Neural cell (in vitro differentiated cells): Measurements from ENCODE around the gene TAF10. TPM values are rescaled to one million over a fixed set of nuclear protein-coding genes. Genes with fewer than 3 reads are reported as not detected.

Source experiments
- H2AFZ ChIP-seq: fragments of 200-600, 300-800 bp; sonication (generic), shearing (Covaris generic); 2 replicates; pipeline ENCODE4 v1.6.0; 2014; ENCODE audit warnings: low read depth, mild to moderate bottlenecking, antibody characterized with exemption, low read length, moderate library complexity
- H3F3A ChIP-seq: fragments of 200-600 bp; shearing (Covaris generic); 2 replicates; pipeline ENCODE4 v1.6.1; 2016; ENCODE audit warnings: mild to moderate bottlenecking, moderate library complexity, mixed read lengths, antibody characterized with exemption, low read length; ENCODE audit not compliant: insufficient read depth, poor library complexity, severe bottlenecking
- H3K27ac ChIP-seq: fragments of 200-600, 300-800 bp; sonication (generic), shearing (Covaris generic); 2 replicates; pipeline ENCODE4 v1.5.1; 2014; ENCODE audit warnings: mild to moderate bottlenecking, low read length, moderate library complexity
- H3K27me3 ChIP-seq: fragments of 300-800, 200-600 bp; sonication (generic), shearing (Covaris generic); 2 replicates; pipeline ENCODE4 v1.6.0; 2014; ENCODE audit warnings: mild to moderate bottlenecking, low read depth, low read length, moderate library complexity; ENCODE audit not compliant: insufficient read depth
- H3K36me3 ChIP-seq: fragments of 300-800, 200-600 bp; sonication (generic), shearing (Covaris generic); 2 replicates; pipeline ENCODE4 v1.5.1; 2014; ENCODE audit warnings: mild to moderate bottlenecking, antibody characterized with exemption, low read length, moderate library complexity; ENCODE audit not compliant: insufficient read depth
- H3K4me2 ChIP-seq: fragments of 300-800, 200-600 bp; sonication (generic), shearing (Covaris generic); 2 replicates; pipeline ENCODE4 v1.6.0; 2014; ENCODE audit warnings: mild to moderate bottlenecking, low read length
- H3K4me3 ChIP-seq: fragments of 300-800, 200-600 bp; sonication (generic), shearing (Covaris generic); 2 replicates; pipeline ENCODE4 v1.5.1; 2014; ENCODE audit warnings: mild to moderate bottlenecking, low read length, moderate library complexity
- H3K79me2 ChIP-seq: fragments of 200-600 bp; shearing (Covaris generic); replicated peaks from 2 replicates; pipeline ENCODE4 v1.6.0; 2014; ENCODE audit warnings: mild to moderate bottlenecking, low read length, moderate library complexity; ENCODE audit not compliant: insufficient read depth
- H3K9ac ChIP-seq: fragments of 300-800, 200-600 bp; sonication (generic), shearing (Covaris generic); 2 replicates; pipeline ENCODE4 v1.6.1; 2016; ENCODE audit warnings: mild to moderate bottlenecking, low read length, mixed read lengths
- H3K9me2 ChIP-seq: fragments of 200-600 bp; shearing (Covaris generic); 2 replicates; pipeline ENCODE4 v1.6.1; 2016; ENCODE audit warnings: mild to moderate bottlenecking, low read length, mixed read lengths; ENCODE audit not compliant: insufficient read depth
- H3K9me3 ChIP-seq: fragments of 200-600, 300-800 bp; sonication (generic), shearing (Covaris generic); 2 replicates; pipeline ENCODE4 v1.6.1; 2016; ENCODE audit warnings: mild to moderate bottlenecking, mixed run types, low read length, moderate library complexity, mixed read lengths
- H4K20me1 ChIP-seq: fragments of 200-600 bp; shearing (Covaris generic); 2 replicates; pipeline ENCODE4 v1.6.1; 2016; ENCODE audit warnings: mild to moderate bottlenecking, mixed run types; ENCODE audit not compliant: insufficient read depth
- EP300 ChIP-seq: fragments of 450-650 bp; conservative IDR thresholded peaks from 2 replicates; pipeline ENCODE4 v1.6.1; 2014; ENCODE audit warnings: antibody characterized with exemption, mild to moderate bottlenecking, moderate library complexity; ENCODE audit not compliant: poor library complexity, severe bottlenecking
- EZH2 ChIP-seq: fragments of 200-600, 300-800 bp; shearing (Covaris generic), sonication (generic); IDR thresholded peaks from 2 replicates; pipeline ENCODE4 v1.6.1; 2014; ENCODE audit warnings: antibody characterized with exemption, low read length, borderline replicate concordance, mild to moderate bottlenecking; ENCODE audit not compliant: insufficient read depth, poor library complexity, severe bottlenecking
- MXI1 ChIP-seq: fragments of 450-650 bp; conservative IDR thresholded peaks from 2 replicates; pipeline ENCODE4 v1.6.1; 2014; ENCODE audit warnings: antibody characterized with exemption, mild to moderate bottlenecking; ENCODE audit not compliant: poor library complexity, severe bottlenecking
- POLR2AphosphoS5 ChIP-seq: IDR thresholded peaks from 2 replicates; pipeline ENCODE4 v1.6.1; 2012
- RAD21 ChIP-seq: fragments of 450-650 bp; conservative IDR thresholded peaks from 2 replicates; pipeline ENCODE4 v1.6.1; 2014; ENCODE audit warnings: antibody characterized with exemption, mild to moderate bottlenecking, moderate library complexity
- SMC3 ChIP-seq: fragments of 450-650 bp; conservative IDR thresholded peaks from 2 replicates; pipeline ENCODE4 v1.6.1; 2014; ENCODE audit warnings: antibody characterized with exemption, mild to moderate bottlenecking, moderate library complexity; ENCODE audit not compliant: poor library complexity
- TAF1 ChIP-seq: IDR thresholded peaks from 2 replicates; pipeline ENCODE4 v1.6.1; 2012; ENCODE audit warnings: low read depth
- polyA plus RNA-seq: library from polyadenylated mRNA; depleted of rRNA; stranded (reverse); fragments of >200 nt; gene quantifications from 2 replicates; pipeline ENCODE4 v1.2.3, GENCODE V29; 2014
- TF ChIP-seq, protein P1 (sequence below): IDR thresholded peaks from 2 replicates; pipeline ENCODE4 v1.6.1; 2012; ENCODE audit warnings: borderline replicate concordance
- TF ChIP-seq, protein P2 (sequence below): fragments of 450-650 bp; IDR thresholded peaks from 2 replicates; pipeline ENCODE4 v1.5.1; 2014; ENCODE audit warnings: antibody characterized with exemption, mild to moderate bottlenecking, moderate library complexity; ENCODE audit not compliant: poor library complexity, severe bottlenecking

Gene TAF10
- polyA plus RNA-seq, 1 donor from 2014 or later, result 39.7 TPM

DNA sequence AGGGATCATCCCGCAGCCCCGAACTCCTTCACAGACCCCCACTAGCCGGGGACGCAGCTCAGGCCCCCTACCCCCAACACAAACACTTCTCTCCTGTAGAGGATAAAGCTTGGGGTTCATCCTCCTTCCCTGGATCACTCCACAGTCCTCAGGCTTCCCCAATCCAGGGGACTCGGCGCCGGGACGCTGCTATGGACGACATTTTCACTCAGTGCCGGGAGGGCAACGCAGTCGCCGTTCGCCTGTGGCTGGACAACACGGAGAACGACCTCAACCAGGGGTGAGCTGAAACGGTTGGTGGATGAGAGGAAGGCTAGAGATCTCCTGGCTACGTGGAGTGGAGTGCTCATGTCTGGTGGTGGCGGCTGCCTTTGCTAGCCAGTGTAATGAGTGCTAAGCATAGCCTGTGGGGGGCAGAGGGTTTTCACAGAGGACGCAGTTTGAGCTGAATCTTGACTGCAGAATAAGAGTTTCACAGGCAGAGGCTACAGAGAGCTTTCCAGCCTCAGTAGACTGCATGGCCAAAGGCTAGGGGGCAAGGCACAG is 7.9 kb downstream of the TAF10 start:
- peak overlapping the region; percentile 69 for H3K27ac ChIP-seq
- H2AFZ ChIP-seq, result peak overlapping the region; percentile 79
- no peaks in the 10 kb centered on the region for H4K20me1 ChIP-seq
- H3K36me3 ChIP-seq, result peaks cover 3% of the 10 kb centered on the region
- peaks cover 5% of the 10 kb centered on the region for H3F3A ChIP-seq
- peak overlapping the region; percentile 86 for H3K4me3 ChIP-seq
- TF ChIP-seq RAD21 (peak; percentile 53), SMC3 (peak; percentile 61), EZH2 (no peak), TAF1 (no peak), MXI1 (peak; percentile 56), EP300 (no peak), POLR2AphosphoS5 (peak; percentile 49)
- TF ChIP-seq, protein P1, sequence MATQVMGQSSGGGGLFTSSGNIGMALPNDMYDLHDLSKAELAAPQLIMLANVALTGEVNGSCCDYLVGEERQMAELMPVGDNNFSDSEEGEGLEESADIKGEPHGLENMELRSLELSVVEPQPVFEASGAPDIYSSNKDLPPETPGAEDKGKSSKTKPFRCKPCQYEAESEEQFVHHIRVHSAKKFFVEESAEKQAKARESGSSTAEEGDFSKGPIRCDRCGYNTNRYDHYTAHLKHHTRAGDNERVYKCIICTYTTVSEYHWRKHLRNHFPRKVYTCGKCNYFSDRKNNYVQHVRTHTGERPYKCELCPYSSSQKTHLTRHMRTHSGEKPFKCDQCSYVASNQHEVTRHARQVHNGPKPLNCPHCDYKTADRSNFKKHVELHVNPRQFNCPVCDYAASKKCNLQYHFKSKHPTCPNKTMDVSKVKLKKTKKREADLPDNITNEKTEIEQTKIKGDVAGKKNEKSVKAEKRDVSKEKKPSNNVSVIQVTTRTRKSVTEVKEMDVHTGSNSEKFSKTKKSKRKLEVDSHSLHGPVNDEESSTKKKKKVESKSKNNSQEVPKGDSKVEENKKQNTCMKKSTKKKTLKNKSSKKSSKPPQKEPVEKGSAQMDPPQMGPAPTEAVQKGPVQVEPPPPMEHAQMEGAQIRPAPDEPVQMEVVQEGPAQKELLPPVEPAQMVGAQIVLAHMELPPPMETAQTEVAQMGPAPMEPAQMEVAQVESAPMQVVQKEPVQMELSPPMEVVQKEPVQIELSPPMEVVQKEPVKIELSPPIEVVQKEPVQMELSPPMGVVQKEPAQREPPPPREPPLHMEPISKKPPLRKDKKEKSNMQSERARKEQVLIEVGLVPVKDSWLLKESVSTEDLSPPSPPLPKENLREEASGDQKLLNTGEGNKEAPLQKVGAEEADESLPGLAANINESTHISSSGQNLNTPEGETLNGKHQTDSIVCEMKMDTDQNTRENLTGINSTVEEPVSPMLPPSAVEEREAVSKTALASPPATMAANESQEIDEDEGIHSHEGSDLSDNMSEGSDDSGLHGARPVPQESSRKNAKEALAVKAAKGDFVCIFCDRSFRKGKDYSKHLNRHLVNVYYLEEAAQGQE, result no peak
- TF ChIP-seq, protein P2, sequence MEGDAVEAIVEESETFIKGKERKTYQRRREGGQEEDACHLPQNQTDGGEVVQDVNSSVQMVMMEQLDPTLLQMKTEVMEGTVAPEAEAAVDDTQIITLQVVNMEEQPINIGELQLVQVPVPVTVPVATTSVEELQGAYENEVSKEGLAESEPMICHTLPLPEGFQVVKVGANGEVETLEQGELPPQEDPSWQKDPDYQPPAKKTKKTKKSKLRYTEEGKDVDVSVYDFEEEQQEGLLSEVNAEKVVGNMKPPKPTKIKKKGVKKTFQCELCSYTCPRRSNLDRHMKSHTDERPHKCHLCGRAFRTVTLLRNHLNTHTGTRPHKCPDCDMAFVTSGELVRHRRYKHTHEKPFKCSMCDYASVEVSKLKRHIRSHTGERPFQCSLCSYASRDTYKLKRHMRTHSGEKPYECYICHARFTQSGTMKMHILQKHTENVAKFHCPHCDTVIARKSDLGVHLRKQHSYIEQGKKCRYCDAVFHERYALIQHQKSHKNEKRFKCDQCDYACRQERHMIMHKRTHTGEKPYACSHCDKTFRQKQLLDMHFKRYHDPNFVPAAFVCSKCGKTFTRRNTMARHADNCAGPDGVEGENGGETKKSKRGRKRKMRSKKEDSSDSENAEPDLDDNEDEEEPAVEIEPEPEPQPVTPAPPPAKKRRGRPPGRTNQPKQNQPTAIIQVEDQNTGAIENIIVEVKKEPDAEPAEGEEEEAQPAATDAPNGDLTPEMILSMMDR, result peak; percentile 59
- H3K9me3 ChIP-seq, result no peaks in the 10 kb centered on the region
- peak overlapping the region; percentile 72 for H3K9ac ChIP-seq
- H3K79me2 ChIP-seq, result peaks cover 39% of the 10 kb centered on the region
- peak overlapping the region; percentile 90 for H3K4me2 ChIP-seq
- H3K9me2 ChIP-seq, result no peaks in the 10 kb centered on the region
- H3K27me3 ChIP-seq, result no peaks in the 10 kb centered on the region

DNA sequence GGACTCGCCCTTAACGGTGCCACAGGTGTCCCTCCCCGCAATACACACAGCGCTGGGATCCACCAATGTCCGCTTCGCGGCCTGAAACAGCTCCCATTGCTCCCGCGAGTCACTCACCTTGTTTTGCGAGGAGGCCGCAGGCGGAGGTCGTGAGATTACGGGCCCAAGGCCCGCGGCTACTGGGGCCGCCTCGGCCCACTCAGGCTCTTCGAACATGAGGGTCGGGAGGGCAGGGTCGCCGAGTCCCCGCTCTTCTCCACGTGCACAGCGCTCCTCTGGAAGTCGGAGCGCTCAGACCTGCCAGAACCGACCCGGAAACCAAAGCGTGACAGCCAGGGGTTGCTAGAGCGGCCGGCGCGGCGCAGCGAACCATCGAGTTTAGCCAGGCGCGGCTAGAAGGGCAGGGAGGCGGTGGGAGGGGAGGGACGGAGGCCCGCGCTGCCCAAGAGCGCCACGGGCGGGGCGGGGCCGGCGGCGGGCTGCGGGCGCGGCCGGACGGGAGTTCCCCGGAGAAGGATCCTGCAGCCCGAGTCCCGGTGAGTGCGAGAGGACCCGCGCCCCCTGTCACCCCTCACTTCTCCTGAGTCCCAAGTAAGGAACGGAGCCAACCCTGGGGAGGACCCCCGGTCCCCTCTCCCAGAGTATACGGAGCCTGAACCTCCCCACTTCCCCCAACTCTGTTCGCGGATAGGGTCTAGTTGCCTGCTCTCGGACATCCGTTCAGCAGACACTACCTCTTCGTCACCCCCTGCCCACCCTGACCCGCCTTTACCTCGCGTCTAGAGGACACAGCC is 8.5 kb downstream of the TAF10 start, which contains the start of the genes ILK and RRP8:
Gene ILK (plus strand): TSS at position 488 of the 794 bp plus-strand sequence. CDS start 498 bp downstream, outside the sequence.
Gene RRP8 (minus strand): TSS at position 330 of the 794 bp plus-strand sequence. CDS start 114 bp downstream, at position 216.
- Histone ChIP-seq H2AFZ (peak within 1 kb of the TSS; percentile 79), H3K79me2 (peaks cover 39% of the 10 kb centered on the region), H4K20me1 (no peaks in the 10 kb centered on the region), H3K4me3 (peak within 1 kb of the TSS; percentile 86), H3F3A (peaks cover 5% of the 10 kb centered on the region), H3K9ac (peak within 1 kb of the TSS; percentile 72), H3K9me3 (no peaks in the 10 kb centered on the region), H3K4me2 (peak within 1 kb of the TSS; percentile 90), H3K36me3 (peaks cover 3% of the 10 kb centered on the region), H3K27ac (peak within 1 kb of the TSS; percentile 69), H3K9me2 (no peaks in the 10 kb centered on the region), H3K27me3 (no peaks in the 10 kb centered on the region)
- TF ChIP-seq EZH2 (no peak), EP300 (peak; percentile 18), RAD21 (peak; percentile 29), SMC3 (peak; percentile 29), MXI1 (peak; percentile 95), TAF1 (peak; percentile 43), POLR2AphosphoS5 (peak; percentile 66)
- TF ChIP-seq, protein P1, result no peak
- TF ChIP-seq, protein P2, result peak; percentile 32
